IMR-90 (cell line): ENCODE results near the gene SLC6A4.

Source experiments
- CEBPB ChIP-seq: IDR thresholded peaks from 2 replicates; pipeline ENCODE4 v1.6.1; 2012; ENCODE audit warnings: low read depth, low read length, improper control_type of control experiment
- CHD1 ChIP-seq: IDR thresholded peaks from 2 replicates; pipeline ENCODE4 v1.6.1; 2012; ENCODE audit warnings: low read depth, low read length, improper control_type of control experiment
- CTCF ChIP-seq: conservative IDR thresholded peaks from 2 replicates; pipeline ENCODE4 v1.5.1; 2012; ENCODE audit warnings: mild to moderate bottlenecking, low read depth, low read length, improper control_type of control experiment
- MAFK ChIP-seq: IDR thresholded peaks from 2 replicates; pipeline ENCODE4 v1.6.1; 2012; ENCODE audit warnings: low read depth, low read length, improper control_type of control experiment
- MXI1 ChIP-seq: IDR thresholded peaks from 2 replicates; pipeline ENCODE4 v1.6.1; 2012; ENCODE audit warnings: low read depth, mild to moderate bottlenecking, low read length, moderate library complexity, borderline replicate concordance
- POLR2A ChIP-seq: IDR thresholded peaks from 2 replicates; pipeline ENCODE4 v1.6.1; 2012; ENCODE audit warnings: mild to moderate bottlenecking, low read depth, low read length
- RCOR1 ChIP-seq: IDR thresholded peaks from 2 replicates; pipeline ENCODE4 v1.6.1; 2012; ENCODE audit warnings: mild to moderate bottlenecking, low read length, improper control_type of control experiment; ENCODE audit not compliant: insufficient replicate concordance
- SMC3 ChIP-seq: fragments of 150-350 bp; IDR thresholded peaks from 2 replicates; pipeline ENCODE4 v1.6.1; 2016; ENCODE audit warnings: low read depth, mild to moderate bottlenecking, antibody characterized with exemption, low read length, moderate library complexity

- TF ChIP-seq CEBPB (no peak), CTCF (no peak), SMC3 (no peak), RCOR1 (no peak), CHD1 (no peak), POLR2A (no peak), MAFK (no peak), MXI1 (no peak)
These were observed 61.8 kb downstream of the SLC6A4 start for GRCh38 chr17:30173649-30174048.
